ENCODE data around the gene GPR108. TPM values are rescaled to one million over a fixed set of nuclear protein-coding genes. Genes with fewer than 3 reads are reported as not detected.
A peak's percentile ranks its signal among the peaks of the same experiment; 100 is the strongest.

Gene GPR108
- total and polyA plus RNA-seq, 2 of the 8 experiments (the other 6 are each of a cell fraction or from before 2014, with no cell fraction given) = 34.9 to 46.0 TPM

DNA sequence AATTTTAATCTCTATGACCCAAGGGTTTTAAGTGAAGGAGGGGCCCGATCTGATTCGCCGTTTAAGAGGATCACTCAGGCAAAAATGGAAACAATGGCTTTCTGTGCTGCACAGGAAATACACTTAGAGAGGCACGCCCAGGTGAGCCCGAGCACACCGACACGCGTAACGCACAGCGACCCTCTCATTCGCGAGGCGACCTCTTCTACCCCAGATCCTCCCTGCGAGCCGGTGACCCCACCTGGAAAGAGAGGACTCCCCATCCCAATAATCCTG lies 29.6 kb upstream of the GPR108 start:
- 0 out of 2 replicates have a peak overlapping the region, but pooled peaks have one; percentile 5 for H2AFZ ChIP-seq (ENCODE audit: low read length)
- ChIA-PET POLR2A (ENCODE audit: partially characterized antibody) (interaction anchor here (1.2 to 5.7 kb wide), 9 partner anchors 10 to 49 kb away, joined by 3 to 53 read pairs (median 4); partner anchors contain the start of genes GPR108 and TRIP10), CTCF (ENCODE audit: partially characterized antibody) (interaction anchor here (1.1 to 4.4 kb wide), 4 partner anchors 13 to 97 kb away, joined by 3 to 19 read pairs (median 4); no protein-coding TSS in a partner anchor)
- TF ChIP-seq POLR2A (IDR thresholded peaks at IDR 0.05; ENCODE audit: control extremely low read depth in 1 of 2, low read depth in 2 of 2, low read length in 2 of 2) (peak in 1 of 2 experiments; percentile 33; a peak in 1 of 3 replicates), ZNF274 (IDR thresholded peaks at IDR 0.05; ENCODE audit: borderline replicate concordance, extremely low read depth, low read length) (no peak), KDM4A (IDR thresholded peaks at IDR 0.05; ENCODE audit: low read depth, low read length, severe bottlenecking) (peak; percentile 43)
- TF ChIP-seq, protein P1, sequence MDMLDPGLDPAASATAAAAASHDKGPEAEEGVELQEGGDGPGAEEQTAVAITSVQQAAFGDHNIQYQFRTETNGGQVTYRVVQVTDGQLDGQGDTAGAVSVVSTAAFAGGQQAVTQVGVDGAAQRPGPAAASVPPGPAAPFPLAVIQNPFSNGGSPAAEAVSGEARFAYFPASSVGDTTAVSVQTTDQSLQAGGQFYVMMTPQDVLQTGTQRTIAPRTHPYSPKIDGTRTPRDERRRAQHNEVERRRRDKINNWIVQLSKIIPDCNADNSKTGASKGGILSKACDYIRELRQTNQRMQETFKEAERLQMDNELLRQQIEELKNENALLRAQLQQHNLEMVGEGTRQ (IDR thresholded peaks at IDR 0.05; ENCODE audit: low read length) = no peak
- H3K79me1 ChIP-seq (ENCODE audit: low read depth, low read length) = peaks cover 10% of the 10 kb centered on the region
- peak overlapping the region; percentile 62 for H4K91ac ChIP-seq (replicated peaks; ENCODE audit: insufficient read length, low read length)
- 0 out of 2 replicates have a peak overlapping the region, but pooled peaks have one; percentile 68 for H2BK12ac ChIP-seq (ENCODE audit: low read depth, low read length)
- H4K8ac ChIP-seq (ENCODE audit: extremely low read depth, insufficient read depth, low read length) = no peak overlapping the region; the same call in 1 of the 2 replicates
- H3K4me1 ChIP-seq (replicated peaks in 1 of 4; ENCODE audit: control insufficient read depth in 3 of 4, insufficient read depth in 4 of 4, low read length in 3 of 4) = peaks cover 0 to 6% (median 5%) of the 10 kb centered on the region in 4 experiments; a peak in 5 of 7 replicates
- H3K23me2 ChIP-seq (ENCODE audit: low read depth, low read length) = peaks cover 15% of the 10 kb centered on the region
- H3K56ac ChIP-seq (replicated peaks; ENCODE audit: insufficient read length, low read depth, low read length) = no peak overlapping the region
- no peak overlapping the region for H2AK5ac ChIP-seq (ENCODE audit: low read depth, low read length)
- no peak for DNase-seq (ENCODE audit: low read depth in 1 of 2, low spot score in 2 of 2)
- peak overlapping the region; percentile 20 for H4K5ac ChIP-seq (ENCODE audit: insufficient read length, low read depth, low read length)
- no peak overlapping the region for H2BK15ac ChIP-seq (ENCODE audit: low read length)
- H4K20me1 ChIP-seq (replicated peaks in 1 of 2; ENCODE audit: control insufficient read depth in 1 of 2, insufficient read depth in 2 of 2, low read length in 2 of 2) = no peaks in the 10 kb centered on the region
- peak overlapping the region; percentile 83 for H3K18ac ChIP-seq (ENCODE audit: extremely low read depth, low read length)
- peak overlapping the region; percentile 96 for H2BK5ac ChIP-seq (ENCODE audit: low read depth, low read length)
- H3K9ac ChIP-seq (replicated peaks in 1 of 4; ENCODE audit: extremely low read depth in 1 of 4, low read depth in 3 of 4, low read length in 3 of 4) = peak overlapping the region; percentile 59 to 72 (median 62); a peak in 6 of 7 replicates
- H2BK20ac ChIP-seq (ENCODE audit: low read length) = no peak overlapping the region
- no peak overlapping the region for H3K14ac ChIP-seq (ENCODE audit: insufficient read length)
- H3K9me3 ChIP-seq (ENCODE audit: insufficient read depth in 2 of 2, low read depth in 1 of 2, low read length in 1 of 2) = no peaks in the 10 kb centered on the region
- no peak overlapping the region for H2BK120ac ChIP-seq (replicated peaks; ENCODE audit: low read depth, low read length)
- no peaks in the 10 kb centered on the region for H3K27me3 ChIP-seq (replicated peaks in 1 of 4; ENCODE audit: control insufficient read depth in 3 of 4, extremely low read depth in 1 of 4, insufficient read depth in 3 of 4, low read length in 3 of 4)
- H3K4me2 ChIP-seq (ENCODE audit: insufficient read depth in 1 of 2, low read depth in 2 of 2, low read length in 2 of 2) = peak overlapping the region; percentile 87 to 99
- H3K4me3 ChIP-seq (ENCODE audit: extremely low read depth in 1 of 4, insufficient read depth in 2 of 4, low read depth in 3 of 4, low read length in 4 of 4) = peak overlapping the region; percentile 61 to 84 (median 83)
- no peak overlapping the region; the same call in 1 of the 2 replicates for H3K27ac ChIP-seq (ENCODE audit: low read depth, low read length)
- 2% methylated on average over 15 of the region's 15 CpGs; no CpG with 5 or more reads in 1 of the 2 experiments for WGBS, 2 experiments (ENCODE audit: extremely low coverage in 1 of 2, insufficient coverage in 1 of 2, insufficient read length in 1 of 2, insufficient replicate concordance in 2 of 2, low coverage in 1 of 2, low lambda C conversion rate in 2 of 2, missing lambda C conversion rate in 1 of 2)
- H3K36me3 ChIP-seq (ENCODE audit: control insufficient read depth in 2 of 4, insufficient read depth in 4 of 4, low read length in 3 of 4) = no peaks in the 10 kb centered on the region
- H3K79me2 ChIP-seq (ENCODE audit: control insufficient read depth in 1 of 2, insufficient read depth in 2 of 2, low read length in 2 of 2) = peaks cover 0 to 7% of the 10 kb centered on the region in 2 experiments; a peak in 2 of 4 replicates
- FAIRE-seq = no peak
- no peak overlapping the region for H3K23ac ChIP-seq (ENCODE audit: insufficient read length)
- no peak overlapping the region for H3K4ac ChIP-seq (replicated peaks; ENCODE audit: insufficient read length, low read depth, low read length)
